GM12873 (cell line): ENCODE data around the gene ESPNL.

Experiments used
- TF ChIP-seq, protein P1 (sequence below): IDR thresholded peaks from 2 replicates; pipeline ENCODE4 v1.5.1; 2012; ENCODE audit warnings: low read depth, mild to moderate bottlenecking, moderate library complexity, low read length, control low read depth; ENCODE audit not compliant: insufficient read depth; ENCODE audit errors: missing control alignments

The ESPNL gene

DNA sequence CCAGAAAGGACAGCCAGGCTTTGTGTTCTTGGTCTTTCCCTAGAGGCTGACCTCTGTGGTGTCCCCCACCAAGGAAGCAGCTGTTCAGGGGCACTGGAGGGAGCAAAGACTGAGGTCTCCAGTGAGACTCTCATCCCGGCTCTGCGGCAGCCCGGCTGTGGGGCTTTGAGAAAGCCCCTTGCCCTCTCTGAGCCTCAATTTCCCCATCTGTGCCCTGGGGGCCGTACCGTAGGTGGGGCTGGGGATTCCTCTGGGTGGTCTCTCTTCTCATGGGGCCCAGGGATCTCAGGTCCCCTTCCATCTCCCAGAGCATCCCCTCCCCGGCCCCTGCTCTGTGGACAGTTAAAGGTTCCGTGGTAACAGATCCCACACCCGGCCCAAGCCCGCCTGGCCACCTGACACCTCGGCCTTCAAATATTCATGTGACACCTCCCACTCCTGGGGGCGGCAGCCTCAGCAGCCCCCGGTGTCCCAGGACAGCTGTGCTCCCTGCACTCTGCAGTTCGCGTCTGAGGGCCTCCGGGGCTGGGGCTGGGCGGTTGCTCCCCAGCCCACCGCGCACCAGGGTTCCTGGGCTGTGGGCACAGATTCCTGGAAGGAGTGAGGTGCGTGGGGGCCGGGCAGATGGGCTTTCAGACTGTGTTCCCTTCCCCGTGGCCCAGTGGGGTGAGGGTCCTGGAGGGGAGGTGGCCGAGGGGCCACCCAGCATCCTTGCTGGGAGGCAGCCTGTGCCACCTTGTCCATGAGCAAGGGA, 23.3 kb downstream of the ESPNL start:
- TF ChIP-seq, protein P1, sequence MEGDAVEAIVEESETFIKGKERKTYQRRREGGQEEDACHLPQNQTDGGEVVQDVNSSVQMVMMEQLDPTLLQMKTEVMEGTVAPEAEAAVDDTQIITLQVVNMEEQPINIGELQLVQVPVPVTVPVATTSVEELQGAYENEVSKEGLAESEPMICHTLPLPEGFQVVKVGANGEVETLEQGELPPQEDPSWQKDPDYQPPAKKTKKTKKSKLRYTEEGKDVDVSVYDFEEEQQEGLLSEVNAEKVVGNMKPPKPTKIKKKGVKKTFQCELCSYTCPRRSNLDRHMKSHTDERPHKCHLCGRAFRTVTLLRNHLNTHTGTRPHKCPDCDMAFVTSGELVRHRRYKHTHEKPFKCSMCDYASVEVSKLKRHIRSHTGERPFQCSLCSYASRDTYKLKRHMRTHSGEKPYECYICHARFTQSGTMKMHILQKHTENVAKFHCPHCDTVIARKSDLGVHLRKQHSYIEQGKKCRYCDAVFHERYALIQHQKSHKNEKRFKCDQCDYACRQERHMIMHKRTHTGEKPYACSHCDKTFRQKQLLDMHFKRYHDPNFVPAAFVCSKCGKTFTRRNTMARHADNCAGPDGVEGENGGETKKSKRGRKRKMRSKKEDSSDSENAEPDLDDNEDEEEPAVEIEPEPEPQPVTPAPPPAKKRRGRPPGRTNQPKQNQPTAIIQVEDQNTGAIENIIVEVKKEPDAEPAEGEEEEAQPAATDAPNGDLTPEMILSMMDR = no peak

DNA sequence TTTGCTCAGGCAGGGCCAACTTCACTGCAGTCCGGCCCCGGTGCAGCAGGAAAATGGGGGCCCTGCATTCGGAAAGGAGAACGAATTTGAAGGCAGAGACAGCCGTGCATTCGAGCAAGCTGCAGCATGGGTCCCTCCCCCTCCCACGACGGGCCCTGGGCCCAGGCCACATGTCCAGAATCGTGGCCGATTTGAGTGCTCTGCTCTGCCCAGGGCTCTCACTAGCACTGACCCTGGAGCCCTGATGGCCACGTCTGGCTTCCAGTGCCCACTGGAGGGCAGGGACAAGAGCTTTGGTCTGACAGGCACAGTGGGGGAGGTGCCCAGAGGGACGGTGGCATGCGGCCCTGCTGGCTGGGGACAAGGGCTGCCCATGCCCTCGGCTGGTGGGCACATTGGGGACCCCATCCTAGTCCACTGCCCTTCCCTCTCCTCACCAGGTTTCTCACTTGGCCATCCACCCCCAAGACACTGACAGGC, 23.9 kb downstream of the ESPNL start:
- TF ChIP-seq, protein P1 = no peak

DNA sequence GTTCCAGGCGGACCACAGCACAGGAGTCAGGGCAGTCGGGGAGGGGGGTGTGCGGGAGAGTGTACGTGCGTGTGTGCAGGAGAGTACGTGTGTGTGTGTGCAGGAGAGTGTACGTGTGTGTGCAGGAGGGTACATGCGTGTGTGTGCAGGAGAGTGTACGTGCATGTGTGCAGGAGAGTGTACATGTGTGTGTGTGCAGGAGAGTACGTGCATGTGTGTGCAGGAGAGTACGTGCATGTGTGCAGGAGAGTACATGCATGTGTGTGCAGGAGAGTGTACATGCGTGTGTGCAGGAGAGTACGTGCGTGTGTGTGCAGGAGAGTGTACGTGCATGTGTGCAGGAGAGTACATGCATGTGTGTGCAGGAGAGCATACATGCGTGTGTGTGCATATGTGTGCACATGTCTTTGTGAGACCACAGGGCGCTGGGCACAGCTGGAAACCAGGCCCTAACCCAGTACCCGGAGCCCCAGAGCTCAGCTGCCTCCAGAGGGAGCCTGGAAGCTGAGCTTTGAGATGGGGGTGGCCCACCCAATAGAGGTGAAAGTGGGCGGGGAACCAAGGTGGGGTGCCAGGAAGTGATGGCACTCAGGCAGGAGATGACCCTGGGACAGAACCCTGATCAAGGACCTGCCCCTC, 24.5 kb downstream of the ESPNL start:
- TF ChIP-seq, protein P1 = no peak

DNA sequence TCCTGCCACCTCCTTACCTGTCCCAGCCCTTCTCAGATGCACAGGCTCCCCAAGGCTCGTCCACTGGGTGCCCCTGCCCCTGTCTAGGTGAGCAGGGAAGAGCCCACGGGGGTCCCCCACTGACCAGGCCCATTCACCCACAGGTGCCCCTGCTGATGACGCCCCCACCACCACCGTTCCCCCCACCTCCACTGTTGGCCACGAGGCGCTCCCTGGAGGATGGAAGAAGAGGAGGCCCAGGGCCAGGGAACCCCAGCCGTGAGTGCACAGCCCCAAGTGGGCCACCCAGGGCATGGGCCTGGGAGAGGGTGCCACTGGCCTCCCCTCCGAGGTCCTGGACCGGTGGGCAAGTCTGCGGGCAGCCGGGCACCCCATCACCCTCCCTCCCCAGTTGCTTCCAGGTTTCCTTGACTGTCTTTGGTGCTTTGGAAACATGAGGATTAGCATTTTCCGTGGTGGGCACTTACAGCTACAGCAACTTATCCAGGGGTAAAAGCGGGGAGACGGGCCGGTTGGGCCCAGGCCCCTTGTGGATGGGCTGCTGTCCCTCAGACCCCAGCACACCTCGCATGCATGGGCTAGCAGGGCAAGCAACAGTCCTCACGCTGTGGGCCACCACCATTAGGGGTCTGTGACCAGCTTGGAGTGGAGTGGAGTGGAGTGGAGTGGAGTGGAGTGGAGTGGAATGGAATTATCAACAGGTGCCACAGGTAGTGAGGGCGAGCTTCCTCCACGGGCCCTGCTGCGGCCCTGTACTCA, 25.2 kb downstream of the ESPNL start:
- TF ChIP-seq, protein P1 = no peak

DNA sequence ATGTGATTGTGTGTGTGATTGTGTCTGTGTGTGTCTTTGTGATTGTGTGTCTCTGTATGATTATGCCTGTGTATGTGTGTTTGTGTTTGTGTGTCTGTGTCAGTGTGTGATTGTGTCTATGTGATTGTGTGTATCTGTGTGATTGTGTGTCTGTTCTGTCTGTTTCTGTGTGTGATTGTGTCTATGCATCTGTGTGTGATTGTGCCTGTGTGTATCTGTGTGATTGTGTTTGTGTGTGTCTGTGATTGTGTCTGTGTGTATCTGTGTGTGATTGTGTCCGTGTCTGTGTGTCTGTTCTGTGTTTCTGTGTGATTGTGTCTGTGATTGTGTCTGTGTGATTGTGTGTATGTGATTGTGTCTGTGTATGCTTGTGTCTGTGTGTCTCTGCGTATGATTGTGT, 26.2 kb downstream of the ESPNL start:
- TF ChIP-seq, protein P1 = no peak

DNA sequence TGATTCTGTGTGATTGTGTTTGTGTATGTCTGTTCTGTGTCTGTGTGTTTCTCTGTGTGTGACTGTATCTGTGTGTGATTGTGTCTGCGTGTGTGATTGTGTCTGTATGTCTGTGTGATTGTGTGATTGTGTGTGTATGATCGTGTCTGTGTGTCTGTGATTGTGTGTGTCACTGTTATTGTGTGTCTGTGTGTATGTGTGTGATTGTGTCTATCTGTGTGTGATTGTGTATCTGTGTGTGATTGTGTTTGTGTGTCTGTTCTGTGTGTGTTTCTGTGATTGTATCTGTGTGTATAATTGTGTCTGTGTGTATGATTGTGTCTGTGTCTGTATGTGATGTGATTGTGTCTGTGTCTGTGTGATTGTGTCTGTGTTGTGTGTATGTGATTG, 26.6 kb downstream of the ESPNL start:
- TF ChIP-seq, protein P1 = no peak

DNA sequence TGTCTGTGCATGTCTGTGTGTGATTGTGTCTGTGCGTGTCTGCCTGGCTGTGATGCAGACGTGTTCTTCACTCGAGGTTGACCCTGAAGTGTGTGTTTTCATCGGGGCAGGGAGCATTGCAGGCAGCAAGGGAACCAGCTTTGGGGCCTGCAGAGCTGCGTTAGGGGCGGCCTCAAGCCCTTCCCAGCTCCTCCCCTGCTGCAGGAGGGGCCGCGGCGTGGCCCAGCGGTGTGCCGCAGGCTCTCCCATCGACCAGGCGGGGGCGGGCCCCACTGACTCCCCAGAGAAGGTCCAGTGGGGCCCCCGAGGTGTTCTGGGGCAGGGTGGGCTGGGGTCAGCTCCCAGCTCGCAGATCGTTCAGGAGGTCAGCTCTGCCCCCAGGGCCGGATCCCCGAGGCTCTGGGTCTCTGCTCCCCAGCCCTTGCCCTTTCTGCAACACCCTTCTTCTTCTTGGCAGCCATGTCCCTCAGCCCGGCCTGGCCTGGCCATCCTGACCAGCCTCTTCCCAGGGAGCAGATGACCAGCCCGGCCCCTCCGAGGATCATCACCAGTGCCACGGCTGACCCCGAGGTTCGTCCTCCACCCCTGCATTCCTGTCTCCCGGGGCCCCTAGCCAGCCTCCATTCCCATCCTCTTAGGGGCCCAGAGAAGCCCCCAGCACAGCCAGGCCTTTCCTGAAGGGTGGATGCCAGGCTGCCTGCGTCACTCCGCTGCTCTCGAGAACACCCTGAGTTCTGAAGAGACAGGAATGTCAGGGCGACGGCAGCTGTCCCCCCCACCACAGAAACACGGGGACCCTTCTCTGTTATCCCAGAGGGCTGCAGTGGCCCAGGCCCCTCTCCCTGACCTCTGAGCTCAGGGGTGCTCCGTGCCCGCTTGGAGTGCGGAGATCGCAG, 27.3 kb downstream of the ESPNL start:
- TF ChIP-seq, protein P1 = no peak
